H54 (cell line): ENCODE measurements around the gene ZNF598.

Experiments
- DNase-seq: peaks from one replicate; pipeline ENCODE4 v3.0.0; 2011; ENCODE audit warnings: low spot score, mixed read lengths; ENCODE audit not compliant: insufficient read length
- FAIRE-seq: peaks from 3 replicates; lab custom pipeline; 2011; peaks lifted over from hg19 to GRCh38; lab: Jason Lieb, UNC
- POLR2A ChIP-seq: IDR thresholded peaks from 2 replicates; pipeline ENCODE4 v1.6.1; 2011; ENCODE audit warnings: low read depth, mild to moderate bottlenecking, low read length

Gene ZNF598

DNA sequence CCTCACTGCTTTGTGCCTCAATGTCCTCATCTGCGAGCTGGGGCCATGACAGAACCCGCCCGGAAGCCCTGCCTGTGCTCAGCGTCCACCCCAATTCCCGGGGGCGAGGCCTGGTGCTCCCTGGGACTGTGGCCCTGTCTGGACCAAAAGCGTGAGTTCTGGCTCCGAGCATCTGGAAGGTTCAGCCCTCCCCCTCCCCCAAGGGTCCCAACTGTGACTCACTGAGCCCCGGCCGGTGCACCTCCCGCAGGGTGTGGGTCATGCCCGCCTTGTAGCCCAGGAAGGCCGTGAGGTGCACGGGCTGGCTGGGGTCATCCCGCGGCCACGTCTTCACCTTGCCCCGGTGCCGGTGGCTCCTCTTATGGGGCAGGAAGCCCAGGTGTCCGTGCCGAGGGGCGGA lies 55.9 kb downstream of the ZNF598 start:
- TF ChIP-seq POLR2A, result no peak
- DNase-seq, result no peak
- no peak for FAIRE-seq

DNA sequence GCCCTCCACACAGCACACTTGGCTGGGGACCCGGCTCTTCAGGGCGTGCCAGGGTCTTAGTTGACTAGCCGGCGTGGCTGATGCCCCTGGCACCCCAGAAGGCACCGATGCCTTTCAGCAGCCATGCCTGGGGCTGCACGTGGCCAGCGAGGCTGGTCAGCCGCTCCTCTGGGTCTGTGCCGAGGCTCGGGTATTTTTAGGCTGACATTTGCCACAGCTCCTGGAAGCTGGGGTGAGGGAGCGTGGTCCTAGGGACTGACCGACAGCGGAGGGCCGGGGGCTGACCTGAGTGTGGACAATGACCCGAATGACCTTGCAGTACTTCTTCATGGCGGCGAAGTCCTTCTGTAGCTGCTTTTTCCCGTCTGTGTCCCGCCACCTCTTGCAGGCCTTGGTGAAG lies 59.1 kb downstream of the ZNF598 start:
- FAIRE-seq, result no peak
- TF ChIP-seq POLR2A, result no peak
- no peak for DNase-seq

DNA sequence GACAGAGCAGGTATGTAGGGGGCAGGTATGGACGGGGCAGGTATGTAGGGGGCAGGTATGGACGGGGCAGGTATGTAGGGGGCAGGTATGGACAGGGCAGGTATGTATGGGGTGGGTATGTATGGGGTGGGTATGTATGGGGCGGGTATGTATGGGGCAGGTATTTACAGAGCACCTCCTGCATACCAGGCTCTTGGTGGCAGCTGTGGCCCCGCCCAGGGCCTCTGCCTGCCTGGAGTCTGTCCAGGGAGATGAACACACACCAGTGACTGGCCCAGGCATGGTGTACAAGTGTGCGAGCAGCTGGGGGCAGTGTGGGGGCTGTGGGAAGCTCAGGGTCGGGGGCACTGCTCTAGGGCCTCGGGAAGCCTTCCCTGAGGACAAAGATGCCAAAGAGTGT lies 59.6 kb downstream of the ZNF598 start:
- DNase-seq (no peak), FAIRE-seq (no peak)
- no peak for TF ChIP-seq POLR2A

DNA sequence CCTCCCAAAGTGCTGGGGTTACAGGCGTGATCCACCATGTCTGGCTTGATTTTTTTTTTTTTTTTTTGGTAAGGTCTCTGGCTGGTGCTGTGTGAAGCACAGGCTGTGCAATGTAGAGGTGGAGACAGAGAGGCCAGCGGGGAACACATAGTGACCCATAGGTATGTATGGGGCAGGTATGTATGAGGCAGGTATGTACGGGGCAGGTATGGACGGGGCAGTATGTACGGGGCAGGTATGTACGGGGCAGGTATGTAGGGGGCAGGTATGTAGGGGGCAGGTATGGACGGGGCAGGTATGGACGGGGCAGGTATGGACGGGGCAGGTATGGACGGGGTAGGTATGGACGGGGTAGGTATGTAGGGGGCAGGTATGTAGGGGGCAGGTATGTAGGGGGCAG lies 60.1 kb downstream of the ZNF598 start:
- TF ChIP-seq POLR2A, result no peak
- FAIRE-seq (no peak), DNase-seq (no peak)
